GM12864 (cell line): Measurements from ENCODE around the gene TIMM22.
"Not testable (repeated sequence)": the region's sequence is repeated elsewhere in the genome, so short reads cannot be mapped to it uniquely, and the experiment has no call there.

Source experiments
- DNase-seq: peaks from one replicate; pipeline ENCODE4 v3.0.0-alpha.2; 2011; ENCODE audit warnings: low read depth
- H3K4me3 ChIP-seq: 2 replicates; pipeline ENCODE4 v1.5.1; 2011; ENCODE audit warnings: mild to moderate bottlenecking, low read depth, low read length, control low read depth
- TF ChIP-seq, protein P1 (sequence below): IDR thresholded peaks from 2 replicates; pipeline ENCODE4 v1.5.1; 2011; ENCODE audit warnings: low read depth, mild to moderate bottlenecking, moderate library complexity, low read length, control low read depth, inconsistent platforms; ENCODE audit errors: missing control alignments

Gene TIMM22

DNA sequence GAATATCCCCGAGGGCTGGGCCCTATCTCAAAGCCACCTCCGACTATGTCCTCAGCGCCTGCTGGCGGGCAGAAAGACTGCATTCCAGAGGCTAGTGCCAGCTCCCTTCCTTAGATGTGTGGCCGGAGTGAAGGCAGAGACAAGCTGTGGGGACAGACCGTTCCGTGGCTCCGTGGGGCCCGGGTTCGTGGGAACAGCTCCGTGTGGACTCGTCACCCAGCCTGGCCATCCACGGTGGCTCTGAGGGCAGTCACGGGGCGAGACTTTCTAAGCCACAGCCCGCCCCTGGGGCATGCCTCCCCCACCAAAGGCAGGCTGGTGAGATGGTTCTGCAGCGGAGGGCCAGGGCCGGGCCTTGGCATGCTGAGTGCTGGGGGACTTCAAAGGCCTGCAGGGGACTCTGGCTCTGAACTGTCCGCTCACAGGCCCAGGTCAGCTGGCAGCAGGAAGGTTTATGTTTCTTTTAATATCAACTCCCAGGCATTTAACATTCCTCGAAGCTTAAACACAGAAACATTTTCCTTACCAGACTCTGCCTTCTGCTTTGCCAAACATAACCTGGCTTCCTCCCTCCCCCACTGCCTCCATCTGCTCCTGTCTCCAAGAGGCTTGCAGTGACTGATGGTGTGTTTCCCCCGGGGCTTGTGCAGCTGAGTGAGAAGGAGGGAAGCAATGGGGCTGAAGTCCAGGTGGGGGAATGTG, 50.4 kb downstream of the TIMM22 start:
- TF ChIP-seq, protein P1, sequence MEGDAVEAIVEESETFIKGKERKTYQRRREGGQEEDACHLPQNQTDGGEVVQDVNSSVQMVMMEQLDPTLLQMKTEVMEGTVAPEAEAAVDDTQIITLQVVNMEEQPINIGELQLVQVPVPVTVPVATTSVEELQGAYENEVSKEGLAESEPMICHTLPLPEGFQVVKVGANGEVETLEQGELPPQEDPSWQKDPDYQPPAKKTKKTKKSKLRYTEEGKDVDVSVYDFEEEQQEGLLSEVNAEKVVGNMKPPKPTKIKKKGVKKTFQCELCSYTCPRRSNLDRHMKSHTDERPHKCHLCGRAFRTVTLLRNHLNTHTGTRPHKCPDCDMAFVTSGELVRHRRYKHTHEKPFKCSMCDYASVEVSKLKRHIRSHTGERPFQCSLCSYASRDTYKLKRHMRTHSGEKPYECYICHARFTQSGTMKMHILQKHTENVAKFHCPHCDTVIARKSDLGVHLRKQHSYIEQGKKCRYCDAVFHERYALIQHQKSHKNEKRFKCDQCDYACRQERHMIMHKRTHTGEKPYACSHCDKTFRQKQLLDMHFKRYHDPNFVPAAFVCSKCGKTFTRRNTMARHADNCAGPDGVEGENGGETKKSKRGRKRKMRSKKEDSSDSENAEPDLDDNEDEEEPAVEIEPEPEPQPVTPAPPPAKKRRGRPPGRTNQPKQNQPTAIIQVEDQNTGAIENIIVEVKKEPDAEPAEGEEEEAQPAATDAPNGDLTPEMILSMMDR: no peak
- DNase-seq: no peak
- H3K4me3 ChIP-seq: no peak overlapping the region

DNA sequence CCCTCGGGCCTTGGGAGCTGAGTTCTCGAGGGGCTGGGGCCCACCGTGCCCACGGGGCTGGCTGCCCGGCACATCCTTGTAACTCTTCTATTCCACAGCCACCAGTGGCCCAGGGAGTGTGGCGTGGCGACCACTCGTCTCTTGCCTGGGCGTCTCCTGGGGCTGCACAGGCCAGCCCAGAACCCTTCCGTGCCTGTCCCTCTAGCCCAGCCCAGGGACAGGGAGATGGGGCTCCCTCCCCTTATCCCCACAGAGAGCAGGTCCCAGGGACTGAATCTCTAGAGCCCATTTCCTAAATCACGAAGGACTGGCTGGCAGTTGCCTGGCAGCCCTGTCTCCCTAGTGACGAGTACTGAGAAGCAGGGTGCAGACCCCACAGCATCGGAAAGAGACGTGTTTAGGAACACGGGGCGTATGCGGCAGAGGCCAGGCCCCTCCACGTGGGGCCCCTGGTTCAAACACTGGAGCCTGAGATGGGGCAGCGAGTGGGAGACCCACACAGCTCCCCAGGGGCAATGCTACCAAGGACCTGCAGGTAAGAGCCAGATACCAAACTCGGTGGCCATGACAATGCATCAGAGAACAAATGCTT, 51.0 kb downstream of the TIMM22 start:
- no peak for DNase-seq
- TF ChIP-seq, protein P1: no peak
- no peak overlapping the region for H3K4me3 ChIP-seq

DNA sequence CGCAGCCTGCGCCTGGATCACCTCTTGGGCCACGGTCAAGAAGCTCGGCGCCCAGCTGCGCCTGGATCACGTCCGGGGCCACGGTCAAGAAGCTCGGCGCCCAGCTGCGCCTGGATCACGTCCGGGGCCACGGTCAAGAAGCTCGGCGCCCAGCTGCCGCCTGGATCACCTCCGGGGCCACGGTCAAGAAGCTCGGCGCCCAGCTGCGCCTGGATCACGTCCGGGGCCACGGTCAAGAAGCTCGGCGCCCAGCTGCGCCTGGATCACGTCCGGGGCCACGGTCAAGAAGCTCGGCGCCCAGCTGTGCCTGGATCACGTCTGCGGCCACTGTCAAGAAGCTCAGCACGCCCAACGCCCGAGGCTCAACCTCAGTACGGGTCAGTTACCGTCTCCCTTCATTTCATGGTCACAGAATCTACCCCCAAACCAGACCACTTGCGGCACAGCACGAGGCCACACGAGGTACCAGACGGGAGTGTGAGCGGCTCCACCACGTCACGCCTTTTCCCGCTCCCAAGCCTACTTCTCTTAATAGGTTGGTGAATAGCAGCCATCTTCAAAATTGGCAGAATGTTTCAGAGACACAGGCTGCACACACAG, 51.7 kb downstream of the TIMM22 start:
- H3K4me3 ChIP-seq, DNase-seq: not testable (repeated sequence)

DNA sequence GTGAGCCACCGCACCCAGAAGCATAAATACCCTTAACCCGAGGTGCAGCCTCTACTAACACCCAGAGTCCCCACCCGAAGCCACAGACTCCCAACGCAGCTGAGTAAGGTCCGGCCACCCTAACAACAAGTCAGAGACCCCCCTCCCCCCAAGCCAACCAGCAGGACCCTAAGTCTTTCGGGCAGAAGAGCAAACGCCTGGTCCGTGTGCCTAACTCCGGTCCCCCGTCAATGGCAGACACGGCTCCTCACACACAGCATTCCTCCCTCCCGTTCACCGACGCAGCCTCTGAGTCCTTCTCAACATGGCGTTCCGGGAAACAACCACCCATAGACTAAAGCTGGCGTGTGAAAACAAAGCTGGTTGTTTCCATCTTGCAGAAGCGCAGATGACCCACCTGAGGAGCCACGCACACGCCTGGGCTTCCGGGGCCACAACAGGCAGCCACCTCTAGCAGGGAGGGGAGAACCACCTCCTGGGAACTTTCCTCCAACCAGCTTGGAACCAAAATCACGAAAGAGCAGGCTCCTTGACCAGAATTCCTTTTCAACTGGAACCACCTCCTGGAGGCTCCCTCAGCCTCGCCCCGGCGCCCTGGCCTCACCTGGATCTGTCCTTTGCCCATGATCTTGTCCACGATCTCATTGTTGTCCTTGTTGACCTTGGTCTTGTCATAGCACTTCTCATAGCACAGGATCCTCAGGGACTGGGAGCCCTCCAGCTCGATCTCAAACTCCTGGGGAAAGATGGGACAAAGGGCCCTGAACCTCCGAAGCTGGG, 52.7 kb downstream of the TIMM22 start:
- no peak for DNase-seq
- H3K4me3 ChIP-seq: no peak overlapping the region
- TF ChIP-seq, protein P1: no peak

DNA sequence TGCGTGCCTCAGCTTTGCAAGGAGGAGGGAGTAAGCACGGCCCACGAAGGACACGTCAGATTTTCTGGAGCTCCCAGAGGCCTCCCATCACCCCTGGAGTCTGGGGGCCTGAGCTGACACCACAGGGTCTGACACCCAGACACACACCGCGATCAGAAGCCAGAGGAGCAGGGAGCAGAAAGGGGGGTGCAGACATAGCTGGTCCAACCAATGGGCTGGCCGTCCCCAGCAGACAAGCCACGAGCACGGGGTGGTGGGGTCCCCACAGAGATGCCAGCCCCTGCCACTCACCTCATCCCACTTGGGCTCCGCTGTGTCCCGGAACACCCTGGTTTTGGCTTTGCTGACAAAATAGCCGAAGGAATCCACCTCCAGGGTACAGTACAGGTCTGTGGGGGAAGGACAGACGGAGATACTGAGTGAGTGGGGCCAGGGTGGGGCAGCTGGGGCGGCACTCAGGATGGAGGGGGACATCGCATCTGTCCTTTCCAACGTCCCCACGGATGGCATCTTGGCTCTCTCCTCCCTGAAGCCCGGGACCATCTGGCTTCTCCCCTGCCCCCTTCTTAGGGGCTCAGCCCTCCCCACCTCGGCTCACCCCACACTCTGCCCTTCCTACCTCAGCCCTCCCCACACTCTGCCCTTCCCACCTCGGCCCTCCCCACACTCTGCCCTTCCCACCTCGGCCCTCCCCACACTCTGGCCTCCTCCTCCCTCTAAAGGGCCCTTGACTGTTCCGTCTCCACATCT, 53.5 kb downstream of the TIMM22 start:
- TF ChIP-seq, protein P1: no peak
- H3K4me3 ChIP-seq: no peak overlapping the region
- DNase-seq: no peak

DNA sequence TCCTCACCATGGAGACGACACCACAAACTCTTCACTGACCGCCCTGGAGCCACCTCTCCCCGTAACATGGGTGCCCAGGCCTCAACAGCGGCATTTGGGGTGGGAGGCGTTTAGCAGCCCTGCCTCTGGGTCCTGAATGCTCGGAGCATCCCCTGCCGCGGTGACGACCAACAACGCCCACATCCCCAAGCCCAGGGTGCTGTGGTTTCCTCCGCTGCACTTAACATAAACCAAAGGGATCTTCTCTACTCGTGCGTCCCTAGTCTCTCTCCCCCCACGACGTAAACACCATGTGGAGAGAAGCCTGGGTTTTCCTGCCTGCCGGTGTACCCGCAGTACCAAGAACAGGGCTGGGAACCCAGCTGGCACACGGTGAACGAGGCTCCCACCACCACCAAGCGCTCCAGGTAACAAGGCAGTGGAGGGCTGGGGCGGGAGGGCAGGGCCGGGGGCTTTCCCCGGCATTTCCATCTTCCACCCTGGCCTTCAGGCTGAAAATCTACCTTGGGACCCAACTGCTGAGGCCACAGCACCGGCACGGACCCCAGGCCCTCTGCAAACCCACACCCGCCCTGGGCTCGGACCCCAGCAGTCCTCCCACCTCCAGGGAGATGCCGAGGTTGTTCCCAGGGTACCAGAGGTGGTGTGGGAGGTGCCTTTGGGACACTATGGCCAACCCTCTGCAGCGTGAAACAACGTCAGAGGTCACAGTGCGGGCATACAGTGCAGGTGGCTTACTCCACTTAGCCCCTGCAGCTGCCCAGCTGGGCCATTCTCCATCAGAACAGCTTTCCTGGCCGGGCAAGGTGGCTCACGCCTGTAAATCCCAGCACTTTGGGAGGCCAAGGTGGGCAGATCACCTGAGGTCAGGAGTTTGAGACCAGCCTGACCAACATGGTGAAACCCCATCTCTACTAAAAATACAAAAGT, 54.3 kb downstream of the TIMM22 start:
- no peak for DNase-seq
- TF ChIP-seq, protein P1: no peak
- H3K4me3 ChIP-seq: no peak overlapping the region
